HG03025 (cell line): ENCODE measurements around the gene PRCC.
A peak's percentile ranks its signal among the peaks of the same experiment; 100 is the strongest.

Experiments
- ATAC-seq: cut with Tn5 transposase; IDR thresholded peaks from one replicate; pipeline ENCODE4 v1.9.1; 2021; ENCODE audit warnings: mild to moderate bottlenecking, moderate library complexity; ENCODE audit not compliant: unreplicated experiment, low FRiP score

The PRCC gene, protein sequence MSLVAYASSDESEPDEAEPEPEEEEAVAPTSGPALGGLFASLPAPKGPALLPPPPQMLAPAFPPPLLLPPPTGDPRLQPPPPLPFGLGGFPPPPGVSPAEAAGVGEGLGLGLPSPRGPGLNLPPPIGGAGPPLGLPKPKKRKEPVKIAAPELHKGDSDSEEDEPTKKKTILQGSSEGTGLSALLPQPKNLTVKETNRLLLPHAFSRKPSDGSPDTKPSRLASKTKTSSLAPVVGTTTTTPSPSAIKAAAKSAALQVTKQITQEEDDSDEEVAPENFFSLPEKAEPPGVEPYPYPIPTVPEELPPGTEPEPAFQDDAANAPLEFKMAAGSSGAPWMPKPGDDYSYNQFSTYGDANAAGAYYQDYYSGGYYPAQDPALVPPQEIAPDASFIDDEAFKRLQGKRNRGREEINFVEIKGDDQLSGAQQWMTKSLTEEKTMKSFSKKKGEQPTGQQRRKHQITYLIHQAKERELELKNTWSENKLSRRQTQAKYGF

DNA sequence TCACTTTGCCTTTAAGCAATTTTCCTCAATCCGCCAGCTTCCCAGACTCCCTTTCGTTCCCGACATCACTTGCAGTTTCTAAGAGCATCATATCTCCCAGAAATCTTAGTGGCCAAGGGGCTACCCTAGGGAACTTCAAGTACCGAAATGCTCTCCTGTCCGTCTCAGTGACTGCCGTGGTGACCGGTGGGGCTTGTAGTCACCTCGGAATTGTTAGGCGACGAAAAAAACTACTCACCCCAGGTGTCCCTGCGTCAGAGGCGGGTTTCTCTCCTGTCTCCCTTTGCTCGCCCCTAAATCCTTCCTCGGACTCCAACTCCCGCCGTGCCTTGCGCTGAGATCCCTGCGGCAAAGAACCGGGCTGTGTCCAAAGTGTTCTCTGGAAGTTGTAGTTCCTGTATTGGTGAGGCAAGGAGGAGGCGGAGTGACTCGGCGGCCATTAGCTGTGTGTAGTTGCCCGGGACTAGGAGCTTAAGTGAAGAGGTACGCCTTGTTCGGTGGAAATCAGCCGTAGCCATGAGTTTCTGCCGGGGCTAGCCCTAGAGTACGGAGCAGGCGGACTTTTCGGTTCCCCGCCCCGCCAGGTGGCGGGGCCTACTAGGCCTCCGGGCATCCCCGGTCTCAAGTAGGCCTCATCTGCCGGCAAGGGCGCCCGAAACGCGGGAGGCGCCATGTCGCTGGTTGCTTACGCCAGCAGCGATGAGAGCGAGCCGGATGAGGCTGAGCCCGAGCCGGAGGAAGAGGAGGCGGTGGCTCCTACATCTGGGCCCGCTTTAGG, at the start of gene PRCC:
Gene PRCC (plus strand): TSS at position 435 of the 778 bp plus-strand sequence. CDS start 237 bp downstream, at position 672.
- peak; percentile 92 for ATAC-seq

DNA sequence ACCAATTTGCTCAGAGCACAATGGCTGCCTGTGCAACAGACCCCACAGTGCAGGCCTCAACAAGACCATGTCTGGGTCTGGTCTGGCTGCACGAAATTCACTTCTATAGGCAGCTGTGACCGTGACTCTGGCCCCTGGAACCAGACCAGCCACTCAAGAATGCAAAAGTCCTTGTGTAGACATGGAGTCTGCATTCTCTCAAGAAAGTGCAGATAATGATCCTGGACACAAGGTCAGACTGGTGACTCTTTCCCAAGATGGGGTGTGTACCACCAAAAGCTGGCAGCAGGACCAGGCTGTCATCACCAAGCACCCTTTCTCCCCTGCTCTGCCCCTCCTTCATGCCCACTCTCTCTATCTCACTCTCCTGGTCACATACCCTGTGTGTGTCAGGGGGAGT, 46.2 kb upstream of the PRCC start:
- no peak for ATAC-seq

GRCh38 chr1:156721535-156721934, 45.8 kb upstream of the PRCC start:
- no peak for ATAC-seq

DNA sequence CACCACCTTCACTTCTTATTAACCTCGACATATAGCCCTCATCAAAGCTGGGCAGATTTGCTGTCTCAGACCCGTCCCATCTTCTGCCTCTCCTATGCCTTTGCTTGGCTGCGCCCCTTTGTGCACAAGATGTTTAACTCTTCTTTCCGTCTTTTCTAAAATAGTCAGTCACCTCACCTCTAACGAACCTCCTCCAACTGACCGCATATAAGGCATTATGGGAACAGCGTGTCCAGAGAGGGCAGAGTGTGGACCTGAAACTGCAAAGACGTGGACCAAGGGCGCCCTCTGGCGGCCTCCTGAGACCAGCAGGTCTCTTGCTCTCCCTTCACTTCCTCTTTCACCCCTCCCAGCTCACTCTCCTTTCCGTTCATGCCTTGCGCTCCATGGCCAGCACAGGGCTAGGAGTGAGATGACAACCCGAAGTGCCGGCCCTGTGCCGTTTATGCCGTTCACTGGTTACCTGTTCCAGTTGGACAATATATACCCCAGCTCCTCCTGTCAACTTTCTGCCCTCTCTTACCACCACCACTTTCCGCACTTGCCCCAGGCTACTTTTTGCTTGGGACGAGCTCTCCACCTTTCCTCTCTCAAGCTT, 41.6 kb upstream of the PRCC start:
- no peak for ATAC-seq

DNA sequence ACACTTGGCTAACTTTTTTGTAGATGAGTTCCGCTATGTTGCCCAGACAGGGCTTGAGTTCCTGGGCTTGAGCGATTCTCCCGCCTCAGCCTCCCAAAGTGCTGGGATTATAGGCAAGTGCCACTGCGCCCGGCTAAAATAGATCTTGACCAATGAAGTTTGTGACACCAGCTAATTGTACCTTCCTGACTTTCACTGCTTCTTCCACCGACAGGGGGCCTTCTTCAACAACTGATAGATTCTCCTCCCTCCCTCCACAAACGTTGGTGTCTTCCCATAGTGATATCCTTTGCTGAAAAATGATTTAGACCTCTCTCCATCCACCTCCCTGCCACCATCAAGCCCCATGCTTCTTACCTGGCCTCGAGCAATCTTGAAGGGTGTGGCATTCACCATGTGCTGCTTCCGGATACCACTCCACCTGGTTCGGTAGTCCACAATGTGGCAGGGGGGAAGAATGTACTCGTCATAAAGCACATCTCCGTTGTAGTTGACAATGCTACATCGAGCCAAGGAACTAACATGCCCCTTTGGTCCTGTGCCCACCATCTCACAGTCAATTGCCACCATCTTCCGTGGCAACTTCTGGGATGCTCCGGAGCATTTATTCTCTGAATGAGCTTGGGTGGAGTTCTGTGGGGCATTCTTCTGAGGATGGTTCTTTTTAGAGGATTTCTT, 40.6 kb upstream of the PRCC start:
- ATAC-seq, result no peak

DNA sequence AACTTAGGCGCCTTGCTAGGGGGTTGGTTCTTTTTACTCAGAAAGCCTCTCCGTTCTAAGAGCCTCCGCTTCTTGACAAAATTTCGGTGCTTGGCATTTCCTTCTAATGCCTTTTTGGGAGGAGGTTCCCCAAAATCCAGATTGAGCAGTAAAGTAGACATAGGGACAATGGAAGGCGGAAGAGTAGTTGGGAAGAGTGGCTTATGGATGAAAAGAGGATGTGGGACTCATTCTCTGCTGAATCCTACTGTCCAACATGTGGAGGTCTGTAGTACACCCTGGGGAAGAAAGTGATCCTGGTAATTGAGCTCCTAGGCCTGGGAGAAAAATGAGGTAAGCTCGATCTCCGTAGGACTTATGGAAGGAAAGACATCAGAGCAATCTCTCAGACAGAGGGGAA, 39.8 kb upstream of the PRCC start:
- ATAC-seq, result no peak

GRCh38 chr1:156727926-156728598, 39.3 kb upstream of the PRCC start, which contains the start of gene METTL25B:
Gene METTL25B (plus strand): TSS chr1:156728469. CDS start chr1:156729105, 636 bp downstream.
- ATAC-seq, result peak; percentile 44

DNA sequence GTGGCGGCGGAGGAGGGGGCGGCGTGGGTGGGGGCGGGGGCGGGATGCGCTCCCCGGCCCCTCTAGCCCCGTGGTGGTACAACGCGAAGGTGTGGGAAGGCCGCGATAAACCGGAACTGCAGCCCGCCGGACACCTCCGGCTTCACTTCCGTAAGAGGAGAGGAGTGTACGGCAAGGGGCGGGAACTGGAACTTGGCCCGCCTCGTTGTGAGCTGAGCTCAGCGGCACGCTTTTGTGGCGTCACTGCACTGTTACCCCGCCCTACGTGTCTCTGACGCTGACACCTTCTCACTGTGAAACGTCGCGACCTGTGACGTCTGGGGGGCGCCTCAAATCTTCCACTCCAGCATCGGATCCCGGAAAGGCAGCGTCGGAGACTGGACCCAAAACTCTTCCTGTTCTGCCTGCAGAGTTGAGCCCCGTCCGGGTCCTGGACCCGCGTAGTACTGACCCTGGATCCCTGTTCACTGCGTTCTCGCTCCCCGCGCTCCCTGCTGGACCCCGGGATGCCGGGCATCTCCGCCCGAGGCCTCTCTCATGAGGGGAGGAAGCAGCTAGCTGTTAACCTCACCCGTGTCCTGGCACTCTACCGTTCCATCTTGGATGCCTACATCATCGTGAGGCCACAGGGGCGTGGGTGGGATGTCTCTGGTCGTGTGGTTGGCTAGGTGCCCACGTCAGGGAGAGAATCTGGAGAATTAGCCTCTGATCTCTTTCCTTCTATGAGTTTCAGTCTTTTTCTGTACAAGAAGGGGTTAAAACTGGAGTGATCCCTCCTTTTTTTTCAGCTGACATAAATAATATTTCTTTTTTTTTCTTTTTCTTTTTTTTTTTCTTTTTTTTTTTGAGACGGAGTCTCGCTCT, 38.5 kb upstream of the PRCC start, which contains the start of gene ISG20L2:
Gene ISG20L2 (minus strand): TSS at position 168 of the 864 bp plus-strand sequence. CDS start 1,114 bp downstream, outside the sequence.
- ATAC-seq, result peak; percentile 85

DNA sequence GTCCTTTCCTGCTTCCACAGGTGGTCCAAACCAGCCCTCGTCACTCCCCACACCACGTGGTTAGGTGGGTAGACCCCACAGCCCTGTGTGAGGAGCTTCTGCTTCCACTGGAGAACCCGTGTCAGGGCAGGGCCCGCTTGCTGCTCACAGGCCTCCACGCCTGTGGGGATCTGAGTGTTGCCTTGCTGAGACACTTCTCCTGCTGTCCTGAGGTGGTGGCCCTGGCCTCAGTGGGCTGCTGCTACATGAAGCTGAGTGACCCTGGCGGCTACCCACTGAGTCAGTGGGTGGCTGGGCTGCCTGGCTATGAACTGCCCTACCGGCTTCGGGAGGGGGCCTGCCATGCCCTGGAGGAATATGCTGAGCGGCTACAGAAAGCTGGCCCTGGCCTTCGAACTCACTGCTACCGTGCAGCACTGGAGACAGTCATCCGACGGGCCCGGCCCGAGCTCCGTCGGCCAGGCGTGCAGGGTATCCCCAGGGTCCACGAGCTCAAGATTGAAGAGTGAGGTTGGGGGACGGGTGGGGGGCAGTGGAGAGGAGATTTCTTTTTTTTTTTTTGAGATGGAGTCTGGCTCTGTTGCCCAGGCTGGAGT, 33.2 kb upstream of the PRCC start:
- ATAC-seq, result no peak

GRCh38 chr1:156738407-156738806, 28.9 kb upstream of the PRCC start:
- no peak for ATAC-seq

- ATAC-seq, result no peak
Observed at GRCh38 chr1:156738916-156739315, 28.4 kb upstream of the PRCC start.

GRCh38 chr1:156740237-156740740, 27.0 kb upstream of the PRCC start:
- ATAC-seq, result no peak

DNA sequence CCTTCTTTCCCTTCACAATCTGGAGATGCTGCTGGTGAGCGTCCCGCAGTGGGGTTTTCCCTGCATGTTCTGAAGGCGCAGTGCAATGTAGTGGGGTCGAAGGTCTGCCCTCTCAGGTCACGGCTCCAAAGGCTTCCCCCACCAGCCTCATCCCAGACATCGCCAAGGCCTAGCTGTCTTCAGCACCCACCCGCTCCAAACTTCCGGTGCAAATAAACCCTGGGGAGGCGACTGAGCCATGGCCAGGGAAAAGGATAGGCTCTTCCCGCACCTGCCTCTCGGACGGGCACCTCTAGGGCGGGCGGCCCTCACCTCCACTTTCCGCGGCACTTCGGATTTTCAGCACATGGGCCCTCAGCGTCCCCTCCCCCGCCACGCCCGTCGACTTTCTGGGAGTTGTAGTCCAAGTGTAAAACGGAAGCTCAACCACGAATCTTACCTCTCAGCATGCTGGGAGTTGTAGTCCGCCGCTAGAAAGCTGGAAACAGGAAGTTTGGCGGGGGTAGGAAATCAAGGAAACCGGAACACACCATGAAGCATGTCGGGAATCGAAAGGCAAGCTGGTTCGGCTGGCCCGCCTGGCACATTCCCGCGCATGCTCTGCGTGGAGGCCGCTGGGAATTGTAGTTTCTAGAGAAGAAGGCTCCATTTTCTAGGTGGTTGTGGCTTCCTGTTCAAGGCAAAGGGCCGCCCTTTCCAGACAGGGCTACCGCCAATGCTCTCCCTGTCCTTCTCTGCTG, 26.4 kb upstream of the PRCC start, which contains the start of gene MRPL24:
Gene MRPL24 (minus strand): TSS at position 348 of the 740 bp plus-strand sequence. CDS start 2,384 bp downstream, outside the sequence.
- ATAC-seq, result peak; percentile 85

DNA sequence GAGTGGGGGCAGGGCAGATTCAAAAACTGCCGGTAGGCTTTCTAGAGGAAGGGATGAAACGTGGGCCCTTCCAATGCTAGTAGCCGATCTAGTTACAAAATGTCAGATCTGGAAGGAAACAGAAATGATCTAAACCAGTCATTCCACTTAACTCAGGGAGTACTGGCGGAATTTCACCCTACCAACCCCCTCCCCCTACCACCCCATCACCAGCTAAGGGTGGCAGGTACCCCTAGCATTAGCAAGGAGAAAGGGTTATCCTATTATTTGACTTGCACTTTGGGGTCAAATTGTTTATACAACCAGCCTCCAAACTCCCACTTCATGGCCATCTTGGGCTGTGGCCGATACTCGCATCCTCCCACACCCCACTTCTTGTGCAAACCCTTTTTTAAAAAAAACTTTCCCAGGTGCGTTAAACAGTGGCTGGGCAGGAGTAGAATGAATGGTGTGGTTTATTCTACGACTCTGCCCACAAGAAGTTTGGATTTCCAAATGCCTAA, 25.8 kb upstream of the PRCC start:
- ATAC-seq, result no peak

DNA sequence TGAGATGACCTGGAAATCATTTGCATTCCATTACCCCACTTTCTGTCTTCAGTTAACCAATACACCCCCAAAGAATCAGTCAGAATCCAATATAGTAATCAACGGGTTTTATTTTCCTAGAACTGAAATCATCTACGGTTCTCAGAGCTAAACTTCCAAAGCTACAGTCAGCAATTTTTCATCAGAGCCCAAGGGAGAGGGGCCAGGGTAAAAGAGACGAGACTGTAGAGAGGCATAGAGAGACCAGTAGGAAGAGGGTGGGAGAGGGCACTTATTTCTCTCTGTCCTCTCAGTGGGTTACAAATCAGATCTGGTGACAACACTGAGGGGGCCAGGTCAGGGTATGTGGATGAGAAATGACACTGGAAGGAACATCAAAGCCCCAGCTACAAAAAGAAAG, 25.3 kb upstream of the PRCC start:
- ATAC-seq, result no peak

- no peak for ATAC-seq
Observed at GRCh38 chr1:156742801-156743200, 24.5 kb upstream of the PRCC start.
